Stimulated activated CD8-positive, alpha-beta memory T cell treated with anti-CD3 and anti-CD28 coated beads, Interleukin-2, amount 100 ng/mL, for 1 hour (primary cell): ENCODE measurements around the gene MARCHF2.

Experiments used
- DNase-seq, 2 donors: peaks; one replicate each; pipeline ENCODE4 v3.0.0-alpha.2; 2020; ENCODE audit warnings: low read depth in 2 of 2

The MARCHF2 gene

GRCh38 chr19:8453616-8454015, 40.5 kb downstream of the MARCHF2 start:
- no peak for DNase-seq

- no peak for DNase-seq
These were observed 41.1 kb downstream of the MARCHF2 start for GRCh38 chr19:8454218-8454617.

- no peak for DNase-seq
These were observed 41.9 kb downstream of the MARCHF2 start for GRCh38 chr19:8455018-8455417.

- no peak for DNase-seq
These were observed 43.0 kb downstream of the MARCHF2 start for GRCh38 chr19:8456064-8456463.

- DNase-seq, result no peak
These were observed 44.1 kb downstream of the MARCHF2 start for GRCh38 chr19:8457209-8457608.

GRCh38 chr19:8457827-8458226, 44.7 kb downstream of the MARCHF2 start:
- no peak for DNase-seq

GRCh38 chr19:8458380-8458779, 45.3 kb downstream of the MARCHF2 start:
- DNase-seq, result no peak

GRCh38 chr19:8459095-8459494, 46.0 kb downstream of the MARCHF2 start:
- no peak for DNase-seq

- DNase-seq, result no peak
These were observed 46.6 kb downstream of the MARCHF2 start for GRCh38 chr19:8459520-8460270.

GRCh38 chr19:8460516-8461298, 47.6 kb downstream of the MARCHF2 start:
- DNase-seq, result no peak

GRCh38 chr19:8461376-8461775, 48.3 kb downstream of the MARCHF2 start:
- no peak for DNase-seq

GRCh38 chr19:8461891-8462290, 48.8 kb downstream of the MARCHF2 start:
- DNase-seq, result no peak

GRCh38 chr19:8462571-8462970, 49.5 kb downstream of the MARCHF2 start:
- no peak for DNase-seq

- DNase-seq, result no peak
These were observed 50.3 kb downstream of the MARCHF2 start for GRCh38 chr19:8463365-8463764.

- no peak for DNase-seq
These were observed 52.9 kb downstream of the MARCHF2 start for GRCh38 chr19:8466018-8466417.

- DNase-seq, result no peak
These were observed 55.0 kb downstream of the MARCHF2 start for GRCh38 chr19:8468124-8468523.

GRCh38 chr19:8468761-8469373, 55.8 kb downstream of the MARCHF2 start:
- no peak for DNase-seq

- DNase-seq, result no peak
These were observed 56.7 kb downstream of the MARCHF2 start for GRCh38 chr19:8469613-8470368.

- DNase-seq, result no peak
These were observed 60.8 kb downstream of the MARCHF2 start for GRCh38 chr19:8473648-8474476.

- DNase-seq, result no peak
These were observed 61.9 kb downstream of the MARCHF2 start for GRCh38 chr19:8475005-8475404.

GRCh38 chr19:8476524-8476923, 63.4 kb downstream of the MARCHF2 start:
- DNase-seq, result no peak
